Measurements from ENCODE around the gene AXDND1.
"Not testable (repeated sequence)": the region's sequence is repeated elsewhere in the genome, so short reads cannot be mapped to it uniquely, and the experiment has no call there.

Gene AXDND1

GRCh38 chr1:179393721-179394120 lies 27.9 kb downstream of the AXDND1 start:
- Histone ChIP-seq H2BK15ac (replicated peaks; ENCODE audit: low read depth) (no peak overlapping the region), H3K36me3 (ENCODE audit: control insufficient read depth, insufficient read depth, low read length) (no peaks in the 10 kb centered on the region), H3K4me1 (ENCODE audit: control insufficient read depth, low read depth, low read length) (no peaks in the 10 kb centered on the region), H3K79me2 (ENCODE audit: control insufficient read depth, insufficient read depth, low read length) (no peaks in the 10 kb centered on the region), H3K27ac (ENCODE audit: low read depth, low read length) (no peak overlapping the region), H3K27me3 (ENCODE audit: insufficient read depth, low read length, poor library complexity) (no peaks in the 10 kb centered on the region), H3K9ac (ENCODE audit: low read length) (no peak overlapping the region), H3K4me2 (ENCODE audit: low read length) (no peak overlapping the region), H3K4me3 (ENCODE audit: low read length) (no peak overlapping the region), H2AK5ac (ENCODE audit: low read length) (no peak overlapping the region), H4K5ac (ENCODE audit: low read length) (no peak overlapping the region), H2BK120ac (ENCODE audit: low read depth, low read length) (no peak overlapping the region), H3K56ac (ENCODE audit: low read length) (no peak overlapping the region), H3K23ac (ENCODE audit: low read length) (no peak overlapping the region), H3K79me1 (ENCODE audit: low read length) (no peaks in the 10 kb centered on the region), H4K8ac (ENCODE audit: low read depth, low read length) (no peak overlapping the region), H2BK5ac (ENCODE audit: low read length) (no peak overlapping the region), H3K4ac (ENCODE audit: low read depth, low read length) (no peak overlapping the region), H3K18ac (ENCODE audit: low read length) (no peak overlapping the region)
- no peak for DNase-seq
- no CpG with 5 or more reads among the region's 3 CpGs for WGBS (ENCODE audit: extremely low coverage, insufficient coverage, low lambda C conversion rate)

DNA sequence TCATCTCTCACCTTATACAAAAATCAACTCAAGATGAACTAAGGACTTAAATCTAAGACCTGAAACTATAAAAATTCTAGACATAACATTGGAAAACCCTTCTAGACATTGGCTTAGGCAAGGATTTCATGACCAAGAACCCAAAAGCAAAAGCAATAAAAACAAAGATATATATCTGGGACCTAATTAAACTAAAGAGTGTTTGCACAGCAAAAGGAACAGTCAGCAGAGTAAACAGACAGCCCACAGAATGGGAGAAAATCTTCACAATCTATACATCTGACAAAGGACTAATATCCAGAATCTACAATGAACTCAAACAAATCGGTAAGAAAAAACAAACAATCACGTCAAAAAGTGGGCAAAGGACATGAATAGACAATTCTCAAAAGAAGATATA lies 33.6 kb downstream of the AXDND1 start:
- H3K23ac ChIP-seq (ENCODE audit: low read length); H3K79me1 ChIP-seq (ENCODE audit: low read length); H2BK120ac ChIP-seq (ENCODE audit: low read depth, low read length); H3K36me3 ChIP-seq (ENCODE audit: control insufficient read depth, insufficient read depth, low read length); H3K27ac ChIP-seq (ENCODE audit: low read depth, low read length); H2BK15ac ChIP-seq (replicated peaks; ENCODE audit: low read depth); H3K18ac ChIP-seq (ENCODE audit: low read length); DNase-seq; H4K5ac ChIP-seq (ENCODE audit: low read length); H3K56ac ChIP-seq (ENCODE audit: low read length); H4K8ac ChIP-seq (ENCODE audit: low read depth, low read length); H3K79me2 ChIP-seq (ENCODE audit: control insufficient read depth, insufficient read depth, low read length); H3K4me2 ChIP-seq (ENCODE audit: low read length); H3K27me3 ChIP-seq (ENCODE audit: insufficient read depth, low read length, poor library complexity); H3K4ac ChIP-seq (ENCODE audit: low read depth, low read length); H3K4me1 ChIP-seq (ENCODE audit: control insufficient read depth, low read depth, low read length); H3K9ac ChIP-seq (ENCODE audit: low read length); H2AK5ac ChIP-seq (ENCODE audit: low read length); H2BK5ac ChIP-seq (ENCODE audit: low read length); H3K4me3 ChIP-seq (ENCODE audit: low read length): not testable (repeated sequence)
- no CpG with 5 or more reads among the region's 2 CpGs for whole genome bisulfite sequencing (ENCODE audit: extremely low coverage, insufficient coverage, low lambda C conversion rate)

DNA sequence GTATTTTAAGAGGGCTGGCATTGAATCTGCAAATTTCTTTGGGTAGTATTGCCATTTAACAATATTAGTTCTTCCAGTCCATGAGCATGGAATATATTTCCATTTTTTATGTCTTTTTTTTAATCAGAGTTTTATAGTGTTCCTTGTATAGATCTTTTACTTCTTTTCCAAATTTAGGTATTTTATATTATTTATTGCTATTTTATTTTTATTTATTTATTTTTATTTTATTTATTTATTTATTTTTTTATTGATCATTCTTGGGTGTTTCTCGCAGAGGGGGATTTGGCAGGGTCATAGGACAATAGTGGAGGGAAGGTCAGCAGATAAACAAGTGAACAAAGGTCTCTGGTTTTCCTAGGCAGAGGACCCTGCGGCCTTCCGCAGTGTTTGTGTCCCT lies 52.0 kb downstream of the AXDND1 start:
- not testable (repeated sequence) for H2BK5ac ChIP-seq (ENCODE audit: low read length); H3K4me2 ChIP-seq (ENCODE audit: low read length); H3K79me2 ChIP-seq (ENCODE audit: control insufficient read depth, insufficient read depth, low read length); H3K27ac ChIP-seq (ENCODE audit: low read depth, low read length); H4K8ac ChIP-seq (ENCODE audit: low read depth, low read length); H3K27me3 ChIP-seq (ENCODE audit: insufficient read depth, low read length, poor library complexity); H3K36me3 ChIP-seq (ENCODE audit: control insufficient read depth, insufficient read depth, low read length); H3K79me1 ChIP-seq (ENCODE audit: low read length); H4K5ac ChIP-seq (ENCODE audit: low read length); H3K56ac ChIP-seq (ENCODE audit: low read length); H2BK15ac ChIP-seq (replicated peaks; ENCODE audit: low read depth); H3K23ac ChIP-seq (ENCODE audit: low read length); H3K18ac ChIP-seq (ENCODE audit: low read length); H3K4me1 ChIP-seq (ENCODE audit: control insufficient read depth, low read depth, low read length); H3K4ac ChIP-seq (ENCODE audit: low read depth, low read length); H2BK120ac ChIP-seq (ENCODE audit: low read depth, low read length); H3K4me3 ChIP-seq (ENCODE audit: low read length); H2AK5ac ChIP-seq (ENCODE audit: low read length); H3K9ac ChIP-seq (ENCODE audit: low read length); DNase-seq
- no CpG with 5 or more reads among the region's 3 CpGs for WGBS (ENCODE audit: extremely low coverage, insufficient coverage, low lambda C conversion rate)

DNA sequence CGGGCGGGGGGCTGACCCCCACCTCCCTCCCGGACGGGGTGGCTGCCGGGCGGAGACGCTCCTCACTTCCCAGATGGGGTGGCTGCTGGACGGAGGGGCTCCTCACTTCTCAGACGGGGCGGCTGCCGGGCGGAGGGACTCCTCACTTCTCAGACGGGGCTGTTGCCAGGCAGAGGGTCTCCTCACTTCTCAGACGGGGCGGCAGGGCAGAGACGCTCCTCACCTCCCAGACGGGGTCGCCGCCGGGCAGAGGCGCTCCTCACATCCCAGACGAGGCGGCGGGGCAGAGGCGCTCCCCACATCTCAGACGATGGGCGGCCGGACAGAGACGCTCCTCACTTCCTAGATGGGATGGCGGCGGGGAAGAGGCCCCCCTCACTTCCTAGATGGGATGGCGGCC lies 52.9 kb downstream of the AXDND1 start:
- H2BK15ac ChIP-seq (replicated peaks; ENCODE audit: low read depth); H4K5ac ChIP-seq (ENCODE audit: low read length); H3K18ac ChIP-seq (ENCODE audit: low read length); H3K27me3 ChIP-seq (ENCODE audit: insufficient read depth, low read length, poor library complexity); H3K9ac ChIP-seq (ENCODE audit: low read length); H2BK5ac ChIP-seq (ENCODE audit: low read length); H3K4me1 ChIP-seq (ENCODE audit: control insufficient read depth, low read depth, low read length); H3K79me2 ChIP-seq (ENCODE audit: control insufficient read depth, insufficient read depth, low read length); H3K79me1 ChIP-seq (ENCODE audit: low read length); H3K56ac ChIP-seq (ENCODE audit: low read length); H2AK5ac ChIP-seq (ENCODE audit: low read length); H4K8ac ChIP-seq (ENCODE audit: low read depth, low read length); H3K27ac ChIP-seq (ENCODE audit: low read depth, low read length); H3K36me3 ChIP-seq (ENCODE audit: control insufficient read depth, insufficient read depth, low read length); H3K4me2 ChIP-seq (ENCODE audit: low read length); H3K4ac ChIP-seq (ENCODE audit: low read depth, low read length); H3K4me3 ChIP-seq (ENCODE audit: low read length); DNase-seq; H3K23ac ChIP-seq (ENCODE audit: low read length); H2BK120ac ChIP-seq (ENCODE audit: low read depth, low read length): not testable (repeated sequence)
- WGBS (ENCODE audit: extremely low coverage, insufficient coverage, low lambda C conversion rate), result no CpG with 5 or more reads among the region's 32 CpGs

- H3K36me3 ChIP-seq (ENCODE audit: control insufficient read depth, insufficient read depth, low read length), result no peaks in the 10 kb centered on the region
- no peak overlapping the region for H3K23ac ChIP-seq (ENCODE audit: low read length)
- no peak overlapping the region for H4K8ac ChIP-seq (ENCODE audit: low read depth, low read length)
- no peak overlapping the region for H3K27ac ChIP-seq (ENCODE audit: low read depth, low read length)
- no peak overlapping the region for H2BK5ac ChIP-seq (ENCODE audit: low read length)
- no peak overlapping the region for H3K4me3 ChIP-seq (ENCODE audit: low read length)
- no peaks in the 10 kb centered on the region for H3K79me1 ChIP-seq (ENCODE audit: low read length)
- no peak overlapping the region for H2BK15ac ChIP-seq (replicated peaks; ENCODE audit: low read depth)
- no peak overlapping the region for H2AK5ac ChIP-seq (ENCODE audit: low read length)
- H3K9ac ChIP-seq (ENCODE audit: low read length), result no peak overlapping the region
- H3K79me2 ChIP-seq (ENCODE audit: control insufficient read depth, insufficient read depth, low read length), result no peaks in the 10 kb centered on the region
- WGBS (ENCODE audit: extremely low coverage, insufficient coverage, low lambda C conversion rate), result no CpG with 5 or more reads among the region's 2 CpGs
- no peak overlapping the region for H2BK120ac ChIP-seq (ENCODE audit: low read depth, low read length)
- no peak overlapping the region for H3K18ac ChIP-seq (ENCODE audit: low read length)
- no peak overlapping the region for H3K4me2 ChIP-seq (ENCODE audit: low read length)
- H3K4me1 ChIP-seq (ENCODE audit: control insufficient read depth, low read depth, low read length), result no peaks in the 10 kb centered on the region
- H3K27me3 ChIP-seq (ENCODE audit: insufficient read depth, low read length, poor library complexity), result no peaks in the 10 kb centered on the region
- H3K56ac ChIP-seq (ENCODE audit: low read length), result no peak overlapping the region
- no peak overlapping the region for H4K5ac ChIP-seq (ENCODE audit: low read length)
- no peak for DNase-seq
- H3K4ac ChIP-seq (ENCODE audit: low read depth, low read length), result no peak overlapping the region
Observed at GRCh38 chr1:179424610-179425009, 58.8 kb downstream of the AXDND1 start.

DNA sequence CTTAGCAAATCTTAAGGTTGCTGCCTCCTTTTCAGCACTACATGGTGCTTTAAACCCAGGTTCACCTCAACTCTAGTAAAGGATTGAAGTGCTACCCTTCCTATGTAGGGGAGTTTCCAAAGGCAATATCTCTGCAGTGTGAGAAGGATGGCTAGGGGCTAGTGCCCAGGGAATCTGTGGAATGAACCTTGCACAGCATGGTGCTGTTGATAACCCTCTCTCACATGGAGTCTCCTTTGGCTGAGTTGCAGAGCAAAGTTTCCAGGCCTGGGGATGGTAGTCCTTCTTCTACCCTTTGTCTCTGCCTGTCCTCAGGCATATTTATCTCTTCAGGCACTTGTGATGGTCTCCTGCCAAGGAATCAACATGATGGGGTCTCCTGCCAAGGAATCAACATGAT lies 59.4 kb downstream of the AXDND1 start:
- Histone ChIP-seq H3K4ac (ENCODE audit: low read depth, low read length) (no peak overlapping the region), H3K27ac (ENCODE audit: low read depth, low read length) (no peak overlapping the region), H3K36me3 (ENCODE audit: control insufficient read depth, insufficient read depth, low read length) (no peaks in the 10 kb centered on the region), H4K8ac (ENCODE audit: low read depth, low read length) (no peak overlapping the region), H3K9ac (ENCODE audit: low read length) (no peak overlapping the region), H3K79me2 (ENCODE audit: control insufficient read depth, insufficient read depth, low read length) (no peaks in the 10 kb centered on the region), H3K27me3 (ENCODE audit: insufficient read depth, low read length, poor library complexity) (no peaks in the 10 kb centered on the region), H3K4me2 (ENCODE audit: low read length) (no peak overlapping the region), H2BK15ac (replicated peaks; ENCODE audit: low read depth) (no peak overlapping the region), H2BK120ac (ENCODE audit: low read depth, low read length) (no peak overlapping the region), H3K4me1 (ENCODE audit: control insufficient read depth, low read depth, low read length) (no peaks in the 10 kb centered on the region), H4K5ac (ENCODE audit: low read length) (no peak overlapping the region), H3K79me1 (ENCODE audit: low read length) (no peaks in the 10 kb centered on the region), H3K56ac (ENCODE audit: low read length) (no peak overlapping the region), H3K23ac (ENCODE audit: low read length) (no peak overlapping the region), H2AK5ac (ENCODE audit: low read length) (no peak overlapping the region), H3K4me3 (ENCODE audit: low read length) (no peak overlapping the region), H3K18ac (ENCODE audit: low read length) (no peak overlapping the region), H2BK5ac (ENCODE audit: low read length) (no peak overlapping the region)
- DNase-seq, result peak; percentile 87

Measured in mesendoderm (in vitro differentiated cells).